Fibroblast of gingiva (primary cell): ENCODE measurements around the gene SLC35B1.
"Not testable (repeated sequence)": the region's sequence is repeated elsewhere in the genome, so short reads cannot be mapped to it uniquely, and the experiment has no call there.

Experiments
- DNase-seq: peaks from one replicate; pipeline ENCODE4 v3.0.0-alpha.2; 2011; ENCODE audit warnings: low read depth

The SLC35B1 gene

DNA sequence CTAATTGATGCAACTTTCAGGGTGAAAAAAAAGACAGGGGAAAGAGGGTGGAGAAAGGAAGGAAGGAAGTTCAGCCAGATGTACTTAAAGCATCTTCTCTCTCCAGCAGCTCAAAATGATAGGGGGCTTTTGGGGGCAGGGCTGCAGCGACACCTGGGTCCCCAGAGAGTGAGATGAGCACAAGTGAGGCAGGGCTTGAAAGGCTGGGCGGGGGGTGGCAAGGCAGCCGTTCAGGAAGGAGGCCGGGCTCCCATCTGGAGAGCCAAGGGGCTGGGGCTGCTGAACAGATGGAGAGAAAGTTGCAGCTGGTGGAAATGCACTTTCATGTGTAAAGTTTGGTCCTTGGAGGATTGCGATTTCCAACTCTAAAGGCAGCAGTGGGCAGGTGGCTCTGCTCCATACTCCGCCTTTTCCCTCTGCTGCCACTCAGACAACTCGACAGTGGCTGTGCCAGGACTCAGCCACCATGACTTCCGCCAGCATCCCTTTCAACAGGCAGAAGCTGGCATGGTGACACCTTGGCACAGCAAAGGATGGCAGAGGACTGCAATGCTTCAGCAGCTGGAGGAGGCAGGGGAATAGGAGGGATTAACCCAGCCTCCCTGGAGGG is 7.7 kb downstream of the SLC35B1 start:
- DNase-seq: no peak

GRCh38 chr17:49698005-49698404 is 9.8 kb downstream of the SLC35B1 start:
- DNase-seq: no peak

DNA sequence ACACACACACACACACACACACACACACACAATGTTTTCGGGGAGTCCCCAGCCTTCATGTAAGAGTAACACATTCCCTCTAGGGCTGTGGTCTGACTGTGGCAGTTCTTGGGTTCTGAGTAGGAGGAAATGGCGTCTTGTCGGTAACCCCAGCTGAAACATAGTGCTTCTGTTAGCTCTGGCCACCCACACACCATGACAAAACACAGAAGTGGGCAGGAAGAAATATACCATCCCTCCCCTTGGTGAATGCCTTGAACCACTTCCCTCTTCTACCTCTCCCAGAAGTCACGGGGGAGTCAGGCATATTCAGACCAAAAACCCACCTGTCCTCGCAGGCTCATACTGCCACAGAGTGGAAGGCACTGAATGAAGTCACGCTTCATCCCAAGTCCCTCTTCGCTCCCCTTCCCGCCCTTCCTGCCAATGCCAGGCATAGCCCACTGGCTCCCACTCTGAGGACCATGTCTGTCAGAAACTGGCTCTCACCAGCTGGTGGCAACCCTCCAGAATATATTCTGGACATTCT is 11.5 kb downstream of the SLC35B1 start:
- no peak for DNase-seq

GRCh38 chr17:49695698-49696232 is 12.0 kb downstream of the SLC35B1 start:
- no peak for DNase-seq

GRCh38 chr17:49694847-49695697 is 12.7 kb downstream of the SLC35B1 start:
- DNase-seq: no peak

GRCh38 chr17:49692751-49693150 is 15.0 kb downstream of the SLC35B1 start:
- no peak for DNase-seq

DNA sequence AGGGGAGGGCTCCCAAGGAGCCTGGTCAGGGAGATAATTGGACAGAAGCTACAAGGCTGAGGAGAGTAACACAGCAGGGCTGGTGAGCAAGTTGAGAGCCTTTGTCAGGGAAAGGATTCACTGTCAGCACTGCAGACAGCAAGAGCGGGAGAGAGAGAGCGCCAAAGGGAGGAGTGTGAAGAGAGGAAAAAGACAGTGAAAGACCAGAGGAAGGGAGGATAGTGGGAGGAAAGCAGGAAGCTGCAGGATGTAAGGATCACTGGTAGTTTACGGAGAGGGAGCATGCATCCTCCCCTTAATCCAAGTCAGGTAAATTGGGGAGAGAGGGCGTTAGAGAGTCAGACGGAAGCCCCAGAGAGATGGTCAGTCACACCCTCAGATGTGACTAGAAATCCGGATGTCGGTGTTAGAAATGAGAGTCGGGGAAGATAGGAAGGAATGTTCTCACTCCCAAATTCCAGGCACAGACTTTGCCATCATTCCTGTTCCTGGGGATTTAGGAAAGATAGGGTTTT is 16.0 kb downstream of the SLC35B1 start:
- no peak for DNase-seq

GRCh38 chr17:49691086-49691676 is 16.6 kb downstream of the SLC35B1 start:
- no peak for DNase-seq

DNA sequence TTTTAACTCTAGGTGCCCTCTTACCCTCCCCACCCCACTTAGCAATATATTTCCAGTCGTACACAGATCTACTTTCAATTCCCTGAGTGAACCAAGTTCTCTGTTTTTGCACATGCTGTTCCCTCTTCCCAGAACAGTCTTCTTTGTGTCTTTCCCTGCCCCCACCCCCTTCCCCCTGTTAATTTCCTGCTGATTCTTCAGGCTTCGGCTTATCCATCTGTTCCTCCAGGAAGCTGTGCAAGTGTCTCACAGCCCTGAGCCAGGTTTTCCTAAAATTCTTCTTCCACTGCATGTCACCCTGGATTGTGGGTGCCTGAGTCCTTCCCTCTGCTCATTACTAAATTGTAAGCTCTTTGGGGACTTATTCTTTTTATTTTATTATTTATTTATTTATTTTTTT is 17.5 kb downstream of the SLC35B1 start:
- DNase-seq: no peak

DNA sequence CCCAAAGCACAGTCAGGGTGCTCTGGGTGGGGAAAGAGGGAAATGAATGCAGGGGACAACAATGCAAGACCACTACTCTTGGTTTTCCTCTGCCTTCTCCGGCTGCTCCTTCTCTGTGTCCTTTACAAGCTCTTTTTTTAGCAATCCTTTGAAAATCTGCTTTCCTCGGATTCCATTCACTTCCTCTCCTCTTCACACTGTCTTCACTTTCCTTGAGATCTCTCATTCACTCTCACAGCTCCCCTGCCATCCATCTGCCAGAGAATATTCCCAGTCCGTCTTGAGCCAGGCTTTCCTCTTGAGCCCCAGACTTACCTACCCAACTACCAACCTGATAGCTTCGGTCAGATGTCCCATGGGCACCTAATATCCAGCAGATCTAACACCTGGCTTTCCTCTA is 18.9 kb downstream of the SLC35B1 start:
- DNase-seq: no peak

DNA sequence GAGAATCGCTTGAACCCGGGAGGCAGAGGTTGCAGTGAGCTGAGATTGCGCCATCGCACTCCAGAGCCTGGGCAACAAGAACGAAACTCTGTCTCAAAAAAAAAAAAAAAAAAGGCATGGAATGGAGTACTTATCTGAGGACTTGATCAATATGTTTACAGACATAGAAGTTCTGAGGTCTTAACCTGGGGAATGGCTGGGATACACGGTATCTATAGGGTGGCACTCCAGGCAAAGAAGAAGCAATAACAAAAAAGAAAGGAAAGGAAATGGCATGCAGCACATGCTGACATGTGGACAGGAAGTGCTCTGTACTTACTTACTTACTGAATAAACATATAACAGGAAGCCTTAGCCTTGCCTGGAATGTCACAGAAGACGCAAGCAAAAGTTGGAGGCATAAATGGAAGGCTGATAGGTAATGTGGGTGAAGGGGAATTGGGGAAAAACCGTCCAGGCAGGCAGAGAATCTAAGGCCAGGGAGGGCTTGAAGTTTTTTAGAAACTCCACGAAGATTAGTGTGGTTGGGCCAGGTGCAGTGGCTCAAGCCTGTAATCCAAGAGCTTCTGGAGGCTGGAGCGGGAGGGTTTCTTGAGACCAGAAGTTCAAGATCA is 19.8 kb downstream of the SLC35B1 start:
- DNase-seq: no peak

- DNase-seq: no peak
Measured at GRCh38 chr17:49681106-49681979, 26.4 kb downstream of the SLC35B1 start.

DNA sequence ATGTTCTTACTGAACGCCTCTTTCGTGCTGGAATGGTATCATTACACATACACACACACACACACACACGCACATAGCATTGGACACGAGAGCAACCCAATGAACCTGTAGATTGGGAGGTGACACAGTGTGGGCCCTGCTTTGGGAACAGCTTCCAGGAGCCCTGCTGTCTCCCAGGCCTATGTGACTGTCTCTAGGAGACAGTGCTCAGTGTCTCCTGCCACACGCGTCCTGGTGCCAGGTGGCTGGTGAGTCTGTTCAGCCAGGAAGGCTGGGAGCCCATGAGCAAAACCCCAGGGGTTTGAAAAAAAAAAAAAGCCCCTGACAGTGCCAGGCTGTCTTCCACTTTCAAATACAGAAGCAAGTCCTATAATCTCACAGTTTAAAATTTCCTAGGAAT is 27.4 kb downstream of the SLC35B1 start:
- no peak for DNase-seq

DNA sequence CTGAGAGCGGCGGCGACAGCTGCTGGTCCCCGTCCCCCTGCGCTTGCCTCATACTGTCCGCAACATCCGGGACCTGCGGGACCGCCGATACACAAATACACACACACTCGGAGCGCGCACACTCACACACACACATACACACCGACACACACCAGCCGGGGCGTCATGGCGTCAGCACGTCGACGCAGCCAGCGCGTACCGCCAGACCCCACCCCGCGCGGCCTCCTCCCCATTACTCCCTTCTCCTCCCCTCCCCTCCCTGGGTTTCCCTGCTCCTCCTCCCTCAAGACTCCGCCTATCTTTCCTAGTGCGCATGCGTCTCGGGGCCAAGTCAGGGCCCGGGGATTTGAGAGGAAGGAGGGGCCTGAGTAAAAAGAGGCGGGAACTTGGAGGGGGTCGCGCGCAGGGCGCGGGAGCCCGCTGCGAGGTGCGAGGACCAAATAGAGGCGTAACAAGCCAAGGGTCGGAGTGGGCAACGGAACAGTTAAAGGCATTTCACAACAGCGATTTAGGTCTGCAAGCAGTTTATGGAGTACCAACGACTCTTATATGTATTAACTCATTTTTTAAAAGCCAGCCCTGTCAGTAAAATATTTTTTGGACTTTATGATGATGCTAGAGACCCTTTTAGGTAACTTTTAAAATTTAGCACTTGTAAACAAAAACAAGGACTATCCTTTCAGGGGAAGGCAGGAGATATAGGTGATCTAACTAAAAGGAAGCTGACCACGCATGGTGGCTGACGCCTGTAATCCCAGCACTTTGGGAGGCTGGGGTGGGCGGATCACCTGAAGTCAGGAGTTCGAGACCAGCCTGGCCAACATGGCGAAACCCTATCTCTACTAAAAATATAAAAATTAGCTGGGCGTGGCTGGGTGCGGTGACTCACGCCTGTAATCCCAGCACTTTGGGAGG is 29.6 kb downstream of the SLC35B1 start, which contains the start of gene SPOP:
SPOP (minus strand) TSS at position 165 of the 915 bp plus-strand sequence. CDS start 55,287 bp downstream, outside the sequence.
- DNase-seq: peak; percentile 100

DNA sequence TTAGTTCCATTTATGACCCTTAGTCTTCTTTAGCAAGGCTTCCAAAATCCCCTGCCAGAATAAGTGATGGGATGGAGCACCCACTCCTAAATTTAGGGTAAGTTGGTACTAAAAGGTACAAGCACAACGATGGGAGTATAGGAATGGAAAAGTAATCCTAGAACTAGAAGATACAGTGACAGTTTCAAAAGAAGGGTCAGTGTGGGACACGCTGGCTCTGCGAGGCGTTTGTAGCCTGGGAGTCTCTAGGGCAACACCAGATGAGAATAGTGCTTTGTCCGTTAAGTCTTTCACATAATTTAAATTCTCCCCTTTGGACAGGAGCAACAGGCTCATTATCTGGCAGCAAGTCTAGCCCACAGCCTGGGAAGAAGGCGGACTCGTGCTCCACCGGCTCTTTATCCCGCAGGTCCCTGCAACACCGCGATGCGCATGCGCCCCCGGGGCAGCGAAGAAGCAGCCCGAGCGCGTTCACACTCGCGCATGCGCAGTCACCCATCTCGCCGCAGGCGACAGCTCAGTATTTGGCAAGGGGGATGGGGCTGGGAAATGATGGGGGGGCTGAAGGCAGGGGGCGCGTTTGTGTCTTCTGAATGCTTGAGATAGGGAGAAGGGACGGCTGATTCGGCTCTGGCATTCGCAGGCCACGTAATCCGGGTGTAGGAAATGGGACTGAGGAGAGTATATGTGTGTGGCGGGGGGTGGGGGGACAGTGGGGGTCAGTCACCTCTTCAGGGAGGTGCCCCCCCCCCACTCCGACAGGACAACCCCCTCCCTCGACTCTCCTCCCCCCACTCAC is 30.4 kb downstream of the SLC35B1 start:
- DNase-seq: peak; percentile 89

DNA sequence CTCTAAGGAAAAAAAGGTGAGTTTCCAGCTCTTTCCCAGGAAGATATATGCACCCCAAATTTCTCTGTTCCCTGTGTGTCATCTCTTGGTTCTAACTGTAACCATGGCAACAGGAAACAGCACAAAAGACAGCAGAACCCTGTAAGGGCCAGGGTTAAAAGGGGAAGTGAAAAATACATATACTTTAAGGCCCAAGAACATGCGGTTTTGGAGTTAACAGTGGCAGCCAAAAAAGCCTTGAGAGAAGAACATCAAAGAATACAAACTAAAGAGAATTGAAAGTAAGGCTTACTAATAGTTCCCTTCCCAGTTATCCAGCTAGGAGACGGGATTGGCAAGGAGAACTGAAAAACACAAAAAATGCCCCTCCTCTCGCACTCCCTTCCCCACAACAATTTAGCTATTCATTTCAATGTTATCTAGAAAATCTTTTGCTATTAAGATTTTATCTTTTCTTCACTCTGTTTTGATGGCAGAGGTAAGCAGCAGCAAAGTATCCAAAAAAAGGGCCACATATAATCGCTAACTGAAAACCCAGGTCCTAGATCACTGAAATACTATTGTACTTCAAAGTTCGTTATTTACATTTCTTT is 31.4 kb downstream of the SLC35B1 start:
- peak; percentile 46 for DNase-seq

GRCh38 chr17:49674507-49674906 is 33.3 kb downstream of the SLC35B1 start:
- DNase-seq: no peak

DNA sequence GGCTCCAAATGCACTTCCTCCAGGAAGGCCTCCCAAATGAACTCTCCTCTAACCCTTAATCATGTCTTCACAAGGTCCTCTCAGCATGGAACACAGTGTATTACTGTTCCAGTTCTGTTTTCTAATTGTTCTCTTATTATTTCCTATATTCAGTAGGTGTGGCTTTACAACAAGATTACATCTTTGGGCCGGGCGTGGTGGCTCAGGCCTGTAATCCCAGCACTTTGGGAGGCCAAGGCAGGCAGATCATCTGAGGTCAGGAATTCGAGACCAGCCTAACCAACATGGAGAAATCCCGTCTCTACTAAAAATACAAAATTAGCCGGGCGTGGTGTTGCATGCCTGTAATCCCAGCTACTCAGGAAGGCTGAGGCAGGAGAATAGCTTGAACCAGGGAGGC is 34.1 kb downstream of the SLC35B1 start:
- DNase-seq: not testable (repeated sequence)

- DNase-seq: no peak
Measured at GRCh38 chr17:49670641-49671040, 37.1 kb downstream of the SLC35B1 start.
